Thyroid gland (tissue), 4 donors: ENCODE data around the gene PWP2.
"Not testable (repeated sequence)": the region's sequence is repeated elsewhere in the genome, so short reads cannot be mapped to it uniquely, and the experiment has no call there.

ENCODE experiments used
- CTCF ChIP-seq, 6 experiments: fragments of 200-600 bp in 3 of 6; fragments of 450-650 bp in 3 of 6; sonication (generic) in 3 of 6; IDR thresholded peaks; one replicate each; pipeline ENCODE4 v1.5.1; 2016 to 2019; ENCODE audit warnings: antibody characterized with exemption in 6 of 6, mild to moderate bottlenecking in 2 of 6, inconsistent platforms in 1 of 6, moderate library complexity in 1 of 6
- POLR2A ChIP-seq, 2 donors: fragments of 450-650 bp; IDR thresholded peaks; one replicate each; pipeline ENCODE4 v1.6.1; 2017; ENCODE audit warnings: antibody characterized with exemption in 2 of 2, mild to moderate bottlenecking in 2 of 2, moderate library complexity in 1 of 2

GRCh38 chr21:44127827-44128226 is 20.6 kb downstream of the PWP2 start:
- TF ChIP-seq CTCF, POLR2A (IDR thresholded peaks at IDR 0.05): not testable (repeated sequence)
